ENCODE measurements around the gene EMILIN2. TPM values are rescaled to one million over a fixed set of nuclear protein-coding genes. Genes with fewer than 3 reads are reported as not detected.
A peak's percentile ranks its signal among the peaks of the same experiment; 100 is the strongest.

EMILIN2 gene
- total and polyA plus RNA-seq, 9 of the 15 experiments (the other 6 are each of a cell fraction or from before 2014, with no cell fraction given) = 0.01 to 0.40 (median 0.19) TPM

DNA sequence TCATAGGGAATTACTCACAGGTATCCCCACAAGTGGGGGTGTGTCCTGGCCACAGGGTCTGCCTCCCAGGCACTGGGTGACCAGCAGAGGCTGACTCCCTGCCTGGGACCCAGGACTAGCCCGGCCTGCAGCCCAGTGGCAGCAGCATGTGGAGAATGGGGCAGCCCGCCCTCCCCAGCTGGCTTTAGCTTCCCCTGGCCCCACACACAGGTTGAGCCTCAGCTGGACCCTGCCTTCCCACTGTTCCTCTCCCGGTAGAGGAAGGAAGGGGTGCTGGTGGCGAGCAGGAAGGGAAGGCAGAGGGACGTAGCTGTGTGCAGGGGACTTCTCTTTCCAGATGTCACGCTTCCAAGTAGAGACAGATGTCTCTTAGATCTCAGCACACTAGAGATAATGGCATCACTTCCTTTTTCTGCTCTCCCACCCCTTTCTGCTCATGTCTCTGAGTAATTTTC lies 51.4 kb downstream of the EMILIN2 start (continued):
- TF ChIP-seq, protein P1, sequence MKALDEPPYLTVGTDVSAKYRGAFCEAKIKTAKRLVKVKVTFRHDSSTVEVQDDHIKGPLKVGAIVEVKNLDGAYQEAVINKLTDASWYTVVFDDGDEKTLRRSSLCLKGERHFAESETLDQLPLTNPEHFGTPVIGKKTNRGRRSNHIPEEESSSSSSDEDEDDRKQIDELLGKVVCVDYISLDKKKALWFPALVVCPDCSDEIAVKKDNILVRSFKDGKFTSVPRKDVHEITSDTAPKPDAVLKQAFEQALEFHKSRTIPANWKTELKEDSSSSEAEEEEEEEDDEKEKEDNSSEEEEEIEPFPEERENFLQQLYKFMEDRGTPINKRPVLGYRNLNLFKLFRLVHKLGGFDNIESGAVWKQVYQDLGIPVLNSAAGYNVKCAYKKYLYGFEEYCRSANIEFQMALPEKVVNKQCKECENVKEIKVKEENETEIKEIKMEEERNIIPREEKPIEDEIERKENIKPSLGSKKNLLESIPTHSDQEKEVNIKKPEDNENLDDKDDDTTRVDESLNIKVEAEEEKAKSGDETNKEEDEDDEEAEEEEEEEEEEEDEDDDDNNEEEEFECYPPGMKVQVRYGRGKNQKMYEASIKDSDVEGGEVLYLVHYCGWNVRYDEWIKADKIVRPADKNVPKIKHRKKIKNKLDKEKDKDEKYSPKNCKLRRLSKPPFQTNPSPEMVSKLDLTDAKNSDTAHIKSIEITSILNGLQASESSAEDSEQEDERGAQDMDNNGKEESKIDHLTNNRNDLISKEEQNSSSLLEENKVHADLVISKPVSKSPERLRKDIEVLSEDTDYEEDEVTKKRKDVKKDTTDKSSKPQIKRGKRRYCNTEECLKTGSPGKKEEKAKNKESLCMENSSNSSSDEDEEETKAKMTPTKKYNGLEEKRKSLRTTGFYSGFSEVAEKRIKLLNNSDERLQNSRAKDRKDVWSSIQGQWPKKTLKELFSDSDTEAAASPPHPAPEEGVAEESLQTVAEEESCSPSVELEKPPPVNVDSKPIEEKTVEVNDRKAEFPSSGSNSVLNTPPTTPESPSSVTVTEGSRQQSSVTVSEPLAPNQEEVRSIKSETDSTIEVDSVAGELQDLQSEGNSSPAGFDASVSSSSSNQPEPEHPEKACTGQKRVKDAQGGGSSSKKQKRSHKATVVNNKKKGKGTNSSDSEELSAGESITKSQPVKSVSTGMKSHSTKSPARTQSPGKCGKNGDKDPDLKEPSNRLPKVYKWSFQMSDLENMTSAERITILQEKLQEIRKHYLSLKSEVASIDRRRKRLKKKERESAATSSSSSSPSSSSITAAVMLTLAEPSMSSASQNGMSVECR (CRISPR knock-in tag; IDR thresholded peaks at IDR 0.05) = 0 out of 2 replicates have a peak, but pooled peaks have one; percentile 58
- TF ChIP-seq SMARCA4 (IDR thresholded peaks at IDR 0.05) = peak; percentile 32; the same call in 1 of the 2 replicates
- TF ChIP-seq ATF7 (IDR thresholded peaks at IDR 0.05) = peak; percentile 73
- TF ChIP-seq MYNN (IDR thresholded peaks at IDR 0.05) = no peak
- no peak for TF ChIP-seq MYNN (CRISPR knock-in tag; IDR thresholded peaks at IDR 0.05)
- peak; percentile 45; the same call in 1 of the 2 replicates for TF ChIP-seq JUND (IDR thresholded peaks at IDR 0.05; ENCODE audit: borderline replicate concordance, low read depth, low read length)
- TF ChIP-seq JUND (tag; IDR thresholded peaks at IDR 0.05; ENCODE audit: borderline replicate concordance, low read depth, low read length) = no peak; the same call in 2 of the 3 replicates
- no peak for TF ChIP-seq CBFB (CRISPR knock-in tag; IDR thresholded peaks at IDR 0.05)
- 0 out of 4 replicates have a peak, but pooled peaks of 1 of the 2 experiments have one; percentile 58 for TF ChIP-seq RCOR1 (IDR thresholded peaks at IDR 0.05; ENCODE audit: borderline replicate concordance in 1 of 2, low read depth in 2 of 2, low read length in 2 of 2)
- peak; percentile 75; the same call in 1 of the 2 replicates for TF ChIP-seq CREM (IDR thresholded peaks at IDR 0.05; ENCODE audit: low read depth)
- TF ChIP-seq SPI1 (IDR thresholded peaks at IDR 0.05; ENCODE audit: borderline replicate concordance, low read depth, low read length) = peak; percentile 97
- TF ChIP-seq CXXC5 (CRISPR knock-in tag; IDR thresholded peaks at IDR 0.05) = no peak
- TF ChIP-seq ILF3 (IDR thresholded peaks at IDR 0.05; ENCODE audit: borderline replicate concordance) = no peak
- no peak for TF ChIP-seq TAF1 (IDR thresholded peaks at IDR 0.05; ENCODE audit: control insufficient read depth, extremely low read depth, insufficient read depth, low read length, severe bottlenecking)
- TF ChIP-seq GABPB1 (CRISPR knock-in tag; IDR thresholded peaks at IDR 0.05) = peak; percentile 77
- TF ChIP-seq CBFA2T3 (IDR thresholded peaks at IDR 0.05) = peak; percentile 31; the same call in 1 of the 2 replicates
- no peak for TF ChIP-seq KLF10 (CRISPR knock-in tag; IDR thresholded peaks at IDR 0.05)
- no peak for TF ChIP-seq CAMTA2 (CRISPR knock-in tag; conservative IDR thresholded peaks at IDR 0.05)
- peak; percentile 39 for TF ChIP-seq FOSL1 (tag; conservative IDR thresholded peaks at IDR 0.05)
- TF ChIP-seq, protein P2, sequence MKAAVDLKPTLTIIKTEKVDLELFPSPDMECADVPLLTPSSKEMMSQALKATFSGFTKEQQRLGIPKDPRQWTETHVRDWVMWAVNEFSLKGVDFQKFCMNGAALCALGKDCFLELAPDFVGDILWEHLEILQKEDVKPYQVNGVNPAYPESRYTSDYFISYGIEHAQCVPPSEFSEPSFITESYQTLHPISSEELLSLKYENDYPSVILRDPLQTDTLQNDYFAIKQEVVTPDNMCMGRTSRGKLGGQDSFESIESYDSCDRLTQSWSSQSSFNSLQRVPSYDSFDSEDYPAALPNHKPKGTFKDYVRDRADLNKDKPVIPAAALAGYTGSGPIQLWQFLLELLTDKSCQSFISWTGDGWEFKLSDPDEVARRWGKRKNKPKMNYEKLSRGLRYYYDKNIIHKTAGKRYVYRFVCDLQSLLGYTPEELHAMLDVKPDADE (conservative IDR thresholded peaks at IDR 0.05; ENCODE audit: control insufficient read depth, low read depth, low read length) = no peak
- TF ChIP-seq NRF1 (conservative IDR thresholded peaks at IDR 0.05 in 1 of 2, IDR thresholded peaks at IDR 0.05 in 1 of 2) = peak in 1 of 2 experiments; percentile 35; a peak in 1 of 4 replicates
- peak; percentile 45; the same call in 1 of the 2 replicates for TF ChIP-seq SMARCE1 (IDR thresholded peaks at IDR 0.05)
- peak; percentile 18; the same call in 1 of the 2 replicates for TF ChIP-seq KLF16 (IDR thresholded peaks at IDR 0.05)
